Thymus (tissue), 11 donors: ENCODE measurements around the gene LGALS16. TPM values are rescaled to one million over a fixed set of nuclear protein-coding genes. Genes with fewer than 3 reads are reported as not detected.
"Not testable (repeated sequence)": the region's sequence is repeated elsewhere in the genome, so short reads cannot be mapped to it uniquely, and the experiment has no call there.

Experiments
- DNase-seq, 9 donors: peaks; one replicate each; pipeline ENCODE4 v3.0.0-alpha.2; 2013; ENCODE audit warnings: low spot score in 9 of 9, low read depth in 6 of 9, missing footprints in 1 of 9
- H3K27ac ChIP-seq, 2 donors: one replicate each; pipeline ENCODE4 v1.5.1; 2013; ENCODE audit warnings: control low read depth in 1 of 2, low read depth in 1 of 2, low read length in 1 of 2, mild to moderate bottlenecking in 1 of 2, moderate library complexity in 1 of 2
- H3K27me3 ChIP-seq, 2 donors: one replicate each; pipeline ENCODE4 v1.5.1; 2013; ENCODE audit warnings: low read length in 1 of 2; ENCODE audit not compliant: control insufficient read depth in 2 of 2, insufficient read depth in 1 of 2
- H3K36me3 ChIP-seq, 2 donors: one replicate each; pipeline ENCODE4 v1.5.1; 2013; ENCODE audit warnings: low read length in 1 of 2, mild to moderate bottlenecking in 1 of 2, moderate library complexity in 1 of 2; ENCODE audit not compliant: control insufficient read depth in 2 of 2, insufficient read depth in 2 of 2
- H3K4me1 ChIP-seq, 2 donors: one replicate each; pipeline ENCODE4 v1.5.1; 2013; ENCODE audit warnings: low read length in 2 of 2; ENCODE audit not compliant: control insufficient read depth in 2 of 2, insufficient read depth in 2 of 2
- H3K4me3 ChIP-seq, 2 donors: one replicate each; pipeline ENCODE4 v1.5.1; 2013; ENCODE audit warnings: low read length in 2 of 2, control low read depth in 1 of 2, mild to moderate bottlenecking in 1 of 2
- H3K9me3 ChIP-seq, 2 donors: one replicate each; pipeline ENCODE4 v1.5.1; 2013; ENCODE audit warnings: low read length in 1 of 2, mild to moderate bottlenecking in 1 of 2; ENCODE audit not compliant: control insufficient read depth in 2 of 2, insufficient read depth in 1 of 2
- WGBS: extraction: QIAGEN DNeasy Blood & Tissue Kit; methylation state at CpG from one replicate; pipeline ENCODE4 v1.1.7; 2013; 5-methylcytosine and 5-hydroxymethylcytosine counted together
- polyA plus RNA-seq: library from polyadenylated mRNA; stranded (reverse); fragments of 200-250 nt; gene quantifications from one replicate; pipeline ENCODE4 v1.2.3, GENCODE V29; 2013
- total RNA-seq: library from RNA; stranded (reverse); fragments of 120-200 nt; gene quantifications from one replicate; pipeline ENCODE4 v1.2.4, GENCODE V29; 2013
- donor health status: healthy.

Gene LGALS16
- total and polyA plus RNA-seq, 2 donors = 0.33 to 1.1 TPM

DNA sequence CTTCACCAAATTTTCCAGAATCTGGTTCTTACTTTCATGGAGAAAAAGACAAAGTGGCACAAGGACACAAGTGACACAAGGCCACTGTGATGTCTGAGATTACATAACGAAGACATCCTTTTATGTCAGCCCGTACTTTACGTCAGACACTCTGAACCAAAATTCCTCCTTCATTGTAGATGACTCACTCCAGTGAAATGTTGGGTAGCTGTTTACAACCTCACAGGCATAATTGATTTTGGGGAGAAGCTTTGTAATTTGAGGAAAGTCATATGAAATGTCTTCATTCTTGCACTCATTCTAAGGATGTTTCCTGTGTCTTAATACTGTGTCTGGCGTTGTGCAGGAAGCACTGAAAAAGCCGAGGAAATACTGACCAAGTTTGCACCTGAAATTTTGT, 28.6 kb downstream of the LGALS16 start:
- DNase-seq = no peak
- Histone ChIP-seq H3K4me1 (no peaks in the 10 kb centered on the region), H3K36me3 (no peaks in the 10 kb centered on the region), H3K9me3 (no peaks in the 10 kb centered on the region), H3K4me3 (no peak overlapping the region), H3K27ac (no peak overlapping the region), H3K27me3 (no peaks in the 10 kb centered on the region)
- WGBS = 86% methylated on average over 5 of the region's 5 CpGs

GRCh38 chr19:39686739-39687138, 31.0 kb downstream of the LGALS16 start:
- H3K27ac ChIP-seq = no peak overlapping the region
- no peaks in the 10 kb centered on the region for H3K9me3 ChIP-seq
- H3K4me1 ChIP-seq = no peaks in the 10 kb centered on the region
- no peaks in the 10 kb centered on the region for H3K36me3 ChIP-seq
- no peak overlapping the region for H3K4me3 ChIP-seq
- 80% methylated on average over 3 of the region's 3 CpGs for WGBS
- H3K27me3 ChIP-seq = no peaks in the 10 kb centered on the region
- DNase-seq = no peak

GRCh38 chr19:39688637-39689036, 32.9 kb downstream of the LGALS16 start:
- H3K4me3 ChIP-seq, H3K27ac ChIP-seq, H3K4me1 ChIP-seq, H3K36me3 ChIP-seq, H3K9me3 ChIP-seq, DNase-seq, H3K27me3 ChIP-seq: not testable (repeated sequence)
- WGBS = 90% methylated on average over 4 of the region's 4 CpGs

DNA sequence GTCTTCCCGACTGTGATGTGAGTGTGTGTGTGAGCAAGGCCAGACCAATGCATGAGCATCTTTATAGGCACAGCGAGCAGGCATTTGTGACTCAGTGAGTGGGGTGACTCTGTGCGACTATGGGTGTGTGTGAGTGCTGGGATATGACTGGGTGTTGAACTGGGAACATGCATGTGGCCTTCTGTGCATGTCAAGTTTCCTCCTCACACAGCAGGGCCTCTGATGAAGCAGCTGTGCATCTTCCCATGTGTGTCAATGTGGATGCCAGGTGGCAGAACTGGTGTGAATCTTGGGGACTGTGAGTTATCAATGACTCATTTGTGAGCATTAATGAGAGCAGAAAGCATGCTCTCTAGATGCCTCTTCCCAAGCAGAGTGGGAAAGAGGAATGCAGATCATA, 36.5 kb downstream of the LGALS16 start:
- H3K4me1 ChIP-seq = no peaks in the 10 kb centered on the region
- WGBS = 88% methylated on average over 3 of the region's 3 CpGs
- no peaks in the 10 kb centered on the region for H3K9me3 ChIP-seq
- H3K4me3 ChIP-seq = no peak overlapping the region
- DNase-seq = no peak
- no peaks in the 10 kb centered on the region for H3K27me3 ChIP-seq
- no peak overlapping the region for H3K27ac ChIP-seq
- no peaks in the 10 kb centered on the region for H3K36me3 ChIP-seq

GRCh38 chr19:39692822-39693221, 37.1 kb downstream of the LGALS16 start:
- H3K27me3 ChIP-seq = no peaks in the 10 kb centered on the region
- H3K36me3 ChIP-seq = no peaks in the 10 kb centered on the region
- H3K4me3 ChIP-seq = no peak overlapping the region
- WGBS = 97% methylated on average over 1 of the region's 1 CpG
- no peaks in the 10 kb centered on the region for H3K4me1 ChIP-seq
- H3K27ac ChIP-seq = no peak overlapping the region
- no peaks in the 10 kb centered on the region for H3K9me3 ChIP-seq
- no peak for DNase-seq

GRCh38 chr19:39695759-39696158, 40.0 kb downstream of the LGALS16 start:
- Histone ChIP-seq H3K27me3 (no peaks in the 10 kb centered on the region), H3K36me3 (no peaks in the 10 kb centered on the region), H3K27ac (no peak overlapping the region), H3K9me3 (no peaks in the 10 kb centered on the region), H3K4me3 (no peak overlapping the region), H3K4me1 (no peaks in the 10 kb centered on the region)
- no peak for DNase-seq
- 90% methylated on average over 2 of the region's 2 CpGs for WGBS

- WGBS = 87% methylated on average over 2 of the region's 2 CpGs
- no peaks in the 10 kb centered on the region for H3K4me1 ChIP-seq
- no peak overlapping the region for H3K27ac ChIP-seq
- no peaks in the 10 kb centered on the region for H3K9me3 ChIP-seq
- no peaks in the 10 kb centered on the region for H3K27me3 ChIP-seq
- H3K4me3 ChIP-seq = no peak overlapping the region
- H3K36me3 ChIP-seq = no peaks in the 10 kb centered on the region
- no peak for DNase-seq
These were observed 40.7 kb downstream of the LGALS16 start for GRCh38 chr19:39696387-39696786.

GRCh38 chr19:39698535-39698934, 42.8 kb downstream of the LGALS16 start:
- Histone ChIP-seq H3K36me3 (no peaks in the 10 kb centered on the region), H3K4me3 (no peak overlapping the region), H3K4me1 (no peaks in the 10 kb centered on the region), H3K27me3 (no peaks in the 10 kb centered on the region), H3K27ac (no peak overlapping the region), H3K9me3 (no peaks in the 10 kb centered on the region)
- no peak for DNase-seq

GRCh38 chr19:39701291-39701690, 45.6 kb downstream of the LGALS16 start:
- Histone ChIP-seq H3K27ac (no peak overlapping the region), H3K4me3 (no peak overlapping the region), H3K36me3 (no peaks in the 10 kb centered on the region), H3K4me1 (no peaks in the 10 kb centered on the region), H3K27me3 (no peaks in the 10 kb centered on the region), H3K9me3 (no peaks in the 10 kb centered on the region)
- DNase-seq = no peak
- 79% methylated on average over 5 of the region's 5 CpGs for WGBS
